Activated CD4-positive, CD25-positive, alpha-beta regulatory T cell treated with anti-CD3 and anti-CD28 coated beads, Interleukin-2, amount 50 U/mL, for 16 hours (primary cell): ENCODE results near the gene CEP85L.

Experiments used
- DNase-seq: peaks from one replicate; pipeline ENCODE4 v3.0.0-alpha.2; 2020; ENCODE audit warnings: low read depth, low spot score

The CEP85L gene

DNA sequence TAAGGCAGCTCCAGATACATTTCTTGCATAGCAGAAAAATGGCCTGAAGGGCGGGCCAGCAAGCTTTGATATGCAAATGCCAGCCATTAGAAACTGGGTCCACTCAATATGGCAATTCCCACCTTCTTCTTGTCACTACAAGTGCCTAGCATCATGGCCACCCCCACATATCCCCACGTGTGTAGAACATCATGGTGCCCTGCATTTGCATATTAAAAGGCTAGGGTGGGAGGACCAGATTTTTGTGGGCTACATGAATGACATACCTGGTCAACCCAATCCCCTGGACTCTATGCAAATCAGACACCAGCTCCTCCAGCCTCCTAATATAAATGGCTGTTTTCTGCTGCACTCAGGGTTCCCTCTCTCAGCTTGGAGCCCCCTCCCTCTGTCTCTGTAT is 71.6 kb downstream of the CEP85L start:
- no peak for DNase-seq

DNA sequence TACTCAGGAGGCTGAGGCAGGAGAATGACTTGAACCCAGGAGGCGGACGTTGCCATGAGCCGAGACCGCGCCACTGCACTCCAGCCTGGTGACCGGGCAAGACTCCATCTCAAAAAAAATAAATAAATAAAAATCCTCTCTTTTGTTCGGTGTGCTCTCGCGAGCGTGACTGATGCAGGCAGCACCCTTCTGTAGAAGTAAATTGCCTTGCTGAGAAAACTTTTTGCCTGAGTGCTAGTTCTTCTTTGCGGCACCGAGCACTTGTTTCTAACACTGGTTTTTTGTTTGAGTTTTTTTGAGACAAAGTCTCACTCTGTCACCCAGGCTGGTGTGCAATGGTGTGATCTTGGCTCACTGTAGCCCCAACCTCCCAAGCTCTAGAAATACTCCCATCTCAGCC is 72.8 kb downstream of the CEP85L start:
- DNase-seq: no peak

DNA sequence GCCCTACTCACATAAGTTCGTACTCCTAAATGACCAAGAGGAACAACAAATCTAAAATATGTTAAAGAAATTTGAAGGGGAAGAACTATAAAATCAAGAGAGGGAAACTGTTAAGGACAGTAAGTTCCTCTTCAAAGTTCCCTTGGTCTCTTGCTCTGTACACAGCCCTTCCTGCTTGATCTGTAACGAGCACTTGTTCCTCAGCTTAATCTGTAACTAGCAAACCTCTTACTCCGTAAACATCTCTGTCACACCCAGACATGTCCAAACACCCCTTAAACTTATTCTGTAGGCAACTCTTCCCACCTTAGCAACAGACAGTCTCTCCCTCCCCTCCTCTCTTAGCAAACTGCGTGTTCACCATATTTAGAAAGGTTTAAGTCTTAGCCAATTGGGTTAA is 73.4 kb downstream of the CEP85L start:
- DNase-seq: no peak

DNA sequence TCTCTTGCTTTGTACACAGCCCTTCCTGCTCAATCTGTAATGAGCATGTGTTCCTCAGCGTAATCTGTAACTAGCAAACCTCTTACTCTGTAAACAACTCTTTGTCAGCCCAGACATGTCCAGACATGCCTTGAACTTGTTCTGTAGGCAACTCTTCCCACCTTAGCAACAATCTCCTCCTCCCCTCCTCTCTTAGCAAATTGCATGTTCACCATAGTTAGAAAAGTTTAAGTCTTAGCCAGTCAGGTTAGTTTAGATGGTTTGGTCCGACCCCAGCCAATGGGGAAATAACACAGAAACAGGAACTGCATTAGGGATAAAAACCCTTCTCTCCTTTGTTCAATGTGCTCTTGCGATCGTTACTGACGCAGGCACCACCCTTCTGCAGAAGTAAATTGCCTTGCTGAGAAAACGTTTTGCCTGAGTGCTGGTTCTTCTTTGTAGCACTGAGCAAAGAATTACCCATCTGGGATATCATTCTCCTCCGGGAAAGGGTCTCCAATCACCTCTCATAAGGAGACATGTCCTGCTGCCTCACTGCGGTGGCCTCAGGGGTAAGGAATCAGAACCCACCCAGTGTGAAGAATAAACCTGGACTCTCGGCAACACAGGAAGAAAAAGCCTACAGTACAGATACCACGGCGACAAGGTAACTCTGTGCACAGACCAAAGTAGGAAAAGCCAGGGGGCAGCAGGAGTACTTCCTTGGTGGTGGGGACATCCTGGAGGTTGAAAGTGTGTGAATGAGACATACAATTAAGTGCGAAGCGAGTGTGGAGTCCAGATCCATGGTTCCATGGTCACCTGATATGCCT is 77.1 kb downstream of the CEP85L start:
- DNase-seq: no peak

DNA sequence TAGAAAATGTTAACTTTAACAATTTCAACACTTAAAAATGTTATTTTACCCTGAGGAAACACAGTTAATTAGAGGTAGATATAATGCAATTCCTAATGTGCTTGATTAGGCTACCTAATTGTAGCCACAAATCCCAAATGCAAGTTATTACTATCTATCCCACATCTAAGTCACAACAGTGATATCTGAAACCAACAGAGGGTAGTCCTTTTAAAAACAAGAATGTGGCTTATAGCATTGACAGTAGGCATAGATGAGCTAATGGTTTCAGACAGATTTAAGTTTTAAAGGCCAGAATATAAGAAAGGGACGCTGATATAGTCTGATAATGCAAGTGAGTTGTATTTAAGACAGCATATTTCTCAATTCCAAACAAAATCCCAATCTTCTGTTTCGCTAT is 80.3 kb downstream of the CEP85L start:
- DNase-seq: no peak

DNA sequence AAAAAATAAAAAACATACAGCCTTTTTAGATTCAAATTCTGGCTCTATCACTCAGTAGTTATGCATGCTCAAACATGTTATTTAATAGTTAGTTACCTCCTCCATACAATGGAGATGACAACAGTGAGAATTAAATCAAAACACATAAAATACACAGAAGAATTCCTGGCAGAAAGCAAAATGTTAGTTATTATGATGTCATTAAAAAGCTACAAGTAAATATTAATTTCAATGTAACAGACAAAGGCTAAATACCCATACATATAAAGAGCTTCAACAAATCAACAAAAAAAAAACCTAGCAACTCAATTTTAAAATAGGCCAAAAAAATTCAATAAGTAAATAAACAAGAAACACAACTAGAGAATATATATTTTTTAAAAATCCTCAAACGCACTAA is 81.9 kb downstream of the CEP85L start:
- no peak for DNase-seq

DNA sequence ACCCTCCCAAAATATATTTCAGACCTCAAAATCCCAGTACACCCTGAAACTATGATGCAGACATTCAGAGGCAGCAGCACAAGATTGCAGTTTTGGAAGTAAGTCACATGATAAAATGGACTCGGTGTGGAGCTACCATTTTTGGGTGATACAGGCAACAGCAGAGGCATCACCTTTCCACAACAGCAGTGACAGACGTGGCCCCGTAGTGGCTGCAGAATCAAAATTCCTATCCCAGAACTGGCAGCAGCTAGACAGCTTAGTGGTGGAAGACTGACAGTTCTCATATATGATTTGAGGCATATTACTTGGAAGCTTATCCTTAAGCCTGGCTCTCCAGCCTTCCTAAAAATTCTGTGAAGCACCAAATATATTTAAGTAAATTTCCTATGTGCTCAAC is 83.4 kb downstream of the CEP85L start:
- no peak for DNase-seq

DNA sequence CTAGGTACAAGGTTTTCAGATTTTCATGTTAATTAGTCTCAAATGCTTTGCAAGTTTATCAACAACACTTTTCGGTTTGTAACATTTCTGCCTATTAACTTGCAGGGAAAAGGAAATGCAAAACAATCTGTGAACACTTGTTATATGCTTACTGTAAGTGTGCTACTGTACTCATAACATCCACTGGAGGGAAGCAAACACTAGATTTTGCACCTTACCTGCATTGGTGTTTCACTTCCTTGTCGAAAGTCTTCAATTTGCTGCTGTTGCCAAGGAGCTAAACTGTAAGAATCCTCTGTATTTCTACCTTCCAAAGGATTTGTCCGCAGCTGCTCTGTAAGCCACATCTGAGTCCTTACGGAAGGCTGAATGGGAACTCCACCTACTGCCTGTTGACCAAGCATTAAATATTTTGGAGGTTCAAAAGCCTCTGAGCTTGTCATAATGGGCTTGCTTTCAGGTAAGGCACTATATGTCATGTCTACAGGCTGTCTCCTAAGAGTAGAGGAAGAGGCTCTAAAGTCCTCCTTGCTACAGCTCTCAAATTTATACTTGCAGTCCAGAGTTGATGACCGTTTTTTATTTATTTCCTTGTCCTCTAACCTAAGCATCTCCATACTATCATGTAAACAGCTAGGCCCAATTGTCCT is 86.0 kb downstream of the CEP85L start:
- DNase-seq: no peak

DNA sequence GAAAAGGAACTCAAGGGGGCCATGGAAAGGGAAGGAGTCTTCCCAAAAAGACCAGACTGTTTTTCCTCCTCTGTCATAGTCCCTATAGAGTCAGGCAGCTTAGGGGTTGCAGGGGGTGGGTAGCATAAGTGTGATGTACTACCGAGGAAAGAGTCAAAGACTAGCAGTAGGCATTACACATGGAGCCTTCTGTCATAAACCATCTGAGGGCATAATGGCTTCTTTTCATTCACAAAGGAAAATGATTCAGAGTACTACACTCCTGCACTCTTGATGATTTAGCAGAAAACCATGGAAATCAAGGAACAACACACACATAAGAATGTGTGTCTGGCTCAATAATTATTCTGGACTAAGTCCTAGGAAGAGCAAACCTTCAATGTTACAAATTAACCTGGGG is 88.4 kb downstream of the CEP85L start:
- no peak for DNase-seq

DNA sequence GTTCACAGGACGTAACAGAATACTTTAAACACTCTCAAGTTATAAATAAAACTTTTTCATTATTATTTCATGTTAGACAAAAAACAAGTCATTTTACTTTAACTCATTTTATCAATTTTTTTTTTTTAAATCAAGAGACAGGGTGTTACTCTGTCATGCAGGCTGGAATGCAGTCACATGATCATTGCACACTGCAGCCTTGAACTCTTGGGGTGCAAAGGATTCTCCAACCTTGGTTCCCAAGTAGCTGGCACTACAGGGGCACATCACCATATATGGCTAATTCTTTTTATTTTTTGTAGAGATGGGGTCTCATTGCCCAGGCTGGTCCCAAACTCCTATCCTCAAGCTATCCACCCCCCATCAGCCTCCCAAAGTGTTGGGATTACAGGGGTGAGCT is 89.1 kb downstream of the CEP85L start:
- no peak for DNase-seq

DNA sequence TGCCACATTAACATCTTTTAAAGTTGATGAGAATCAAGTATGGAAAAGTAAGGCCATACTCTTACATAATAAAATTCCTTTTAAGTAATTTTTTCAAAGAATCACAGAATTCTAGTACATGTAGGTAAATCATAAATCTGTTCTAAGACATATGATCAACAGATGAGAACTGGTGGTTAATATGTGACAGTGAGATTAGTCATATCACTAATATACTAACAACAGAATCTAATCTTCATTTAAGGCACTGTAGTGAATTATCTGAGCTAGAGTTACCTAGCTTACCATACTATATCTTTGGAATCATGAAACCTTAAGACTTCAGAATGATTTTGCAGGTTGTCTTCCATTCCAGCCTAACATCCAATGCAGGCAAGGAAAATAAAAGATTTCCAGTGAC is 91.7 kb downstream of the CEP85L start:
- DNase-seq: no peak

DNA sequence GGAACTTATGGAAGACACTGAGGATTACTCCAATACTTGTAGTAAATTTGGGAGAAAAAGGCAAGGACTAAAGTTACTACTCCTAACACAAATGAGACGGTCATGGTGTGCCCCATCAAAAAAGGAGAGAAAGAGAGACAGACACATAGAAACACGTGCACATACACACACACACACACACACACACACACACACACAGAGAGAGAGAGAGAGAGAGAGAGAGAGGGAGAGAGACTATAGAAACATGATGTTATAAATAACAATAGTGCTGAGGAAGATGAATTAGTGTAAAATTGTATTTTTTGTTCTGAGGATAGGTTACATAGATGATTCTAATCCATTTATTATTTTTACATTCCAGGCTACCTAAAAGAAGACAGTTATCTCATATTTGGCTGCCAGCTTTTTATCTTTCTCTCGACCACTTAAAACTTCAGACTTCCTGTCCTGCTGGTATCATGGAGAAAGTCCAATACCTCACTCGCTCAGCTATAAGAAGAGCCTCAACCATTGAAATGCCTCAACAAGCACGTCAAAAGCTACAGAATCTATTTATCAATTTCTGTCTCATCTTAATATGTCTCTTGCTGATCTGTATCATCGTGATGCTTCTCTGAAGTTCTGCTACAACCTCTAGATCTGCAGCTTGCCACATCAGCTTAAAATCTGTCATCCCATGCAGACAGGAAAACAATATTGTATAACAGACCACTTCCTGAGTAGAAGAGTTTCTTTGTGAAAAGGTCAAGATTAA is 92.8 kb downstream of the CEP85L start:
- DNase-seq: no peak

DNA sequence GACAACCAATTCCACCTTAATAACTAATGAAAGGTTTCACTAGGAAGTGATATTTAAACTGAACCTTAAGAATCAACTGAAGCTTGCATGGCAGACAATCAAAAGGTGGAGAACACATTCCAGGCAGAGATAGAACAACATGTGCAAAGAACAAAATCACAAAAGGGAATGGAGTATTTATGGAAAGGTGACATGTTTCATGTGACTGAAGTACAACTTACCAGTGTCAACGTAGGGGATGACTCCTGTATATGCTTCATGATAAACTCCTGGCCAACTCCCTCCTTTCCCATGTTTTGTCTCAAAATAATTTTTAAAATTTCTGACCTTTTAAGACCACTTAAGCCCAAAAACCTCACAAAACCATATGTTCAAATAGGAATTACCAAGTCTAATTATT is 96.7 kb downstream of the CEP85L start:
- DNase-seq: no peak

DNA sequence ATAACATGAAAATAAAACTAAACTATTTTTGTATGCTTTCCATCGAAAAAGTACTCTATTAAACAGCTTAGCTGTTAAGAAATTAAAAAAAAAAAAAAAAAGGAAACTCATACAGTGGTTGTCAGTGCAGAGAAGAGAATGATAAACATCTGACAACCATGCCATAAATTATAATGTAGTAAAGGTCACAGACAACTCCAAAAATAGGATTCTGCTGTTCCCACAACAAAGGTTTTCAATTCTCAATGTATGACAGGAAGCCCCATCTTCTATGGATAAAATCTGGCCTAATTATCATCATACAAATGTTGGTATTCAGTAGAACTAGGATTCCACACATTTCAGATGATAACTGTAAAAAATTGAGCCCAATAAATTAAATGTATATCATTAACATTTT is 98.3 kb downstream of the CEP85L start:
- DNase-seq: no peak

DNA sequence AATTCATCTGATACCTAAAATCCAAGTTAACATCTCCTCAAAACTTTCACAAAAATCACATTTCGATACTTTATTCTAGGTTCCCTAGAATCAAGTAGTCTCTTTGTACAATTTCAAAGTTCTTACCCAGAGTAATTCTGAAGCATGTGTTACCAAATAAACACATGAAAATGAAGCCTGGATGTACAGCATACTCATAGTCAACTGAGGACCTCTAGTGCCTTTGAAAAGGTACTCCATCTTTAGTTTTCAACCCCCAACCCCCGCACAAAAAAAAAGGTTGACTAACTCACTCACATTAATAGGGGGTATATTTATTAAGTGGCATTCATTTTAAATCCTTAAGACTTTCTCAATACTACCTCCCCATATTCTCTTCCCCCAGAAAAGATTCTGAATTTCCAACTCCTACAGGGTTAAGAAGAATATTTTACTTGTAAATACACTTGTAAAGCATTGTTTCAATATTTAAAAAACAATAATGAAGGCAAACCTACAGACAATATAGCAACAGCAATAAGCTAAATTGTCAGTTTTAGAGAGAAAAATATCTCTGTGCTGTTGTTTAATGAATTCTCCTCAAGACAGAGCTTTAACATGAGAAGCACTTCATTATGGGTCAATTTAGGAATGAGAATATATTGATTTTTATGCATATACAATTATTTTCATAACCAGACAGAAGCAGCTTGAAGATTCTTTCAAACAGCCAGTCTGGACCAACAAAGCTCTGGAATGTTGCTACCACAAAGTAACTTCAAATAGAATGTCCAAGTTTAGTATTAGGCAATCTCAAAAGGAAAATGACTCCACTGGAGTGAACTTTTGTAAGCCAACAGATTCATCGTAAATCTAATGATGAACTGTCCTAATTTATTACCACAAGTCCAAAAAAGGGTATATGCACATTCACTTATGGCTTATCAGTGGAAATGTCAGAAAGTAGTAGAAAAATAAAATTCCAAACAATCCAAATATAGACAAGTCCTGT is 100.0 kb downstream of the CEP85L start:
- peak; percentile 5 for DNase-seq

DNA sequence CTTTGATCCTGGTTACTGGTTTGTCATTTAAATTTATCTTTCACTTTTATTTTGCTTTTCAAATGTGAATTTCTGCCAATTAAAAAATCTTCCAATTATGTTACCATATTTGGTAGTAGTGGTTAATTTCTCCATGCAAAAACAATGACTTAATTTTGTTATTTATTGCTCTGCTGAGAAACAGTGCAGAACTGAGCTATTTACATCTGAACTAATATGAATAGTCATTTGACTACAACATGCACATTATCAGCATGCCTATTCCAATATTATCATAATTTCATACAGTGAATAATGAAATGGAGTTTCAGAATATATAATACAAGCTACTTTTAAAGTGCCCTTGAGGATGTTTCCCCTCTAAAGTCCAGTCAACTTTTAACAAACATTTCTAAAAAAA is 102.8 kb downstream of the CEP85L start:
- no peak for DNase-seq

DNA sequence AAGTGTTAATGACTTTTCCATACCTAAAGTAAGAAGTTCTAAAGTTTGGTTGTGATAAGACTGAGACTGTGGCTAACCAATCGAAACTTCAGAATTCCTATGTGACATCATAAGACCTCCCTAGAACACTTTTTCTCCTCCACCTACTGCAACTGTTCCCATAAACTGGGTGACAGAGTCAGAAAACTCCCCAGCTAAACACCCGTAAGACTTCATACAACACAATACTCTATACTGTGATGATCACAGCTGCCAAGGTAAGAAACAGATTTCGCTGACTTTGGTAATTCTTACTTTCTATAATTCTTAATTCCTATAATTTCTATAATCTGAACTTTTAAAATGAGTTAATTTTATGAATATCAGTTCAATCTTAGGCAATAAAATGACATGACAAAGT is 103.3 kb downstream of the CEP85L start, which contains the start of gene PLN:
TSS of gene PLN (plus strand) at position 161 of the 400 bp plus-strand sequence. CDS start 10,626 bp downstream, outside the sequence.
- no peak for DNase-seq

DNA sequence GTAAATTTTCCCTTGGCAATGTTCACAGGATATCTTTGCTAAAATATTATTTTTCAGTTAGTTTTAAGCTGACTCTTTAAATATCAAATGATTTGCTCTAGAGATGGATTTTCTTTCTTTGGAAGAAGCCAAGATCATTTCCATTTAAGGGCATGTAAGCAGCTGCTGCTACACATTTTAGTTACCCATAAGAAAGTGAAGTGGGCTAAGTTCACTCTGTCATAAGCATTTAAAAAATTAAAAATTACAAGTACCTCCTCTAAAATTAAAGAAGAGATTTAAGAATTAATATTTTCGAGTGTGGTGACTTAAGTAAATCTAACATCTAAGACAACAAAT is 104.5 kb downstream of the CEP85L start:
- DNase-seq: no peak

DNA sequence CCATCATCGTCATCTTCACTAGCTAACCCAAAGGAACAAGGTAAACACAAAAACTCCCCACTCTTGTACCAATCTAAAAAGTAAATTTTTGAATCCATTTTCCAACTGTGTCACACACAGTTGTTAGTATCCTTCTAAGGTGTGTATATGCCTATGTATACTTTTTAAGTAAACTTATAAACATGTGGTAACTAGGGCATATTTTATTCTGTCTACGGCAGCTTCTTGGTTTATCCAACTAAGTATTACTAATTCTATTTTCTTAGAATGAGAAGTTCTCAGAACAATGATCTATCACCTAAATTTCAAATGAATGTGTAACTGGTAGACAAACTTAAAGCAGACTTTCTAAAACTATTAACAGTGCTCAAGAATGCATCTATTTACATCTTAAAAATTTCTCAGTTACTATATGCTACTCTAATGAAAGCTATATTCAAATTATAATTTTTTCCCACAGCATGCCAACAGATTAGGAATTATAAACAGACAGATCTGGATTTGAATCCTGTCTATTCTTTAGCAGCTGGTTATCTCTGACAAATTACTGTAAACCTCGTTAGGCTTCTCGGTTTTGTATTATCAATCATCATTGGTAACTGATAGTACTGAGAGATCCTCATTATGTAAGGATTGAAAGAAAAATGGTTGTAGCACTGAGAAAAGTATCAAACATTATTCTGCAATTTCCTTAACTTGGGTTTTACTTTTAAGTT is 105.1 kb downstream of the CEP85L start:
- DNase-seq: no peak

DNA sequence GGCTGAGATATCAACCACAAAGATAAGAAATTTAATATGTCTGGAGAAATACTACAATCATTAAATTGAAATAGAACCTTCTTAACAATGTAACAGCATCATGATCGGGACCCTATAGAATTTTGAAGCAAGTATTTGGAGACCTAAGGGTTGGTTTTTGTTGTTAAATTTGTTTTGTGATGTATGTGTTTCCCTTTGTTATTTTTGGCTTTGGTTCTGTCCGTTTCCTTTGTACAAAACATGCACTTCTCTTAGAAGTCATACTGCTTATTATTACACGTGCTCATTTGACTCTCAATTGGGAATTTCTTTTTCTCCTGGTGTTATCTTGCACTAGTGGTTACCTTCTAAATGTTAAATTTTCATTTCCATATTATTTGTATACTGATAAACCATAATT is 107.3 kb downstream of the CEP85L start:
- DNase-seq: no peak
